Stimulated activated CD4-positive, alpha-beta T cell treated with anti-CD3 and anti-CD28 coated beads, Interleukin-15, amount 100 ng/mL, for 48 hours (primary cell): ENCODE measurements around the gene SATB2.
A peak's percentile ranks its signal among the peaks of the same experiment; 100 is the strongest.

Experiments
- DNase-seq, 2 donors: peaks; one replicate each; pipeline ENCODE4 v3.0.0-alpha.2; 2020; ENCODE audit warnings: low read depth in 2 of 2

SATB2 gene

DNA sequence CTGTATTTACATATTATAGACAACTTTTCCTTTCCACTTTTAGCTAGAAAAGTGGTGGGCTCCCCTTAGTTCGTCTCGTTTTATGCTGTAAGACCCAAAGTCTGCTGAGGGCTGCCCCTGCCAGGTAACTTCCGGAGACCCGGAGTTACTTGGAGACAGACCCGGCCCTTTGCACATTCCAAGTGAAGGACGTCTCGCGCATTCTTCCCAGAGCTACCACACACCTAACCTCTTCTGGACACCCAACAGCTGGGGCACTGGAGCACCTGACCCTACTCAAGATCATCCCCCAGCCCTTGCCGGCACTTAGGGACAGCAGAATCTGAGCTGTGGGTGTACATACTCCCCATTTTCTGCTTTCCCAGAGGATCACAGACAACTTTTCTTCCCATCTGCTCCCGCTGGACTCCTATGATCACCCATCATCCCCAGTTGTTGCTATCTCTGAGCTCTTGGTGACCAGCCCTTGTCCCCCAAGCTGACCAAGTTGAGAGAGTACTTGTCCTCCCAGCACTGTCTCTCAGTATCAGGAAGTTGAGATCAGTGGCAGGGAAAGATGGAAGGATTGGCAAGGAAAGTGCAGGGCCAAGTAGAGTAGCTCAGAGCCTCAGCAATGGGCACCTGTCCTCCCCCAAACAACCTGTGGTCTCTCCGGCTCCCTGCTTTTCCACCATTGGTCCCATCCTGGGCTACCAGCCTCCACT is 8.4 kb upstream of the SATB2 start:
- no peak for DNase-seq

DNA sequence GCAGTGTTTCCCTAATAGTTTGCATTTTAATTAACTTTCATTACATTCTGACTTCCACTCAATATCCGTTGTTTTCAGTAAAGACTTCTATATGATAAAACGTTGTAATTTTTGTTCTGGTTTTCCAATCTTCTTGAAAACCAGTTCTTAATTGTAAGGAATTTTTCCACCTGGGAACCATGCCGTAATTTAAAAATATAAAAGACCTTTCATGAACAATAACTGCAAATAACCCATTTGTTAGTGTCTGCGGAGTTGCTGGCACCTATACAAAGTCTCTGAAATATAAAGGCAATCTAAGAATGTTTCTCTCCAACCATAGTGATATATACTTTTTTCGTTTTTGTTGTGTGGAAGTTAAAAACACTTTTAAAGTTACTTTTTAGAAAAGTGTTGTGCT is 7.7 kb upstream of the SATB2 start:
- DNase-seq = no peak

DNA sequence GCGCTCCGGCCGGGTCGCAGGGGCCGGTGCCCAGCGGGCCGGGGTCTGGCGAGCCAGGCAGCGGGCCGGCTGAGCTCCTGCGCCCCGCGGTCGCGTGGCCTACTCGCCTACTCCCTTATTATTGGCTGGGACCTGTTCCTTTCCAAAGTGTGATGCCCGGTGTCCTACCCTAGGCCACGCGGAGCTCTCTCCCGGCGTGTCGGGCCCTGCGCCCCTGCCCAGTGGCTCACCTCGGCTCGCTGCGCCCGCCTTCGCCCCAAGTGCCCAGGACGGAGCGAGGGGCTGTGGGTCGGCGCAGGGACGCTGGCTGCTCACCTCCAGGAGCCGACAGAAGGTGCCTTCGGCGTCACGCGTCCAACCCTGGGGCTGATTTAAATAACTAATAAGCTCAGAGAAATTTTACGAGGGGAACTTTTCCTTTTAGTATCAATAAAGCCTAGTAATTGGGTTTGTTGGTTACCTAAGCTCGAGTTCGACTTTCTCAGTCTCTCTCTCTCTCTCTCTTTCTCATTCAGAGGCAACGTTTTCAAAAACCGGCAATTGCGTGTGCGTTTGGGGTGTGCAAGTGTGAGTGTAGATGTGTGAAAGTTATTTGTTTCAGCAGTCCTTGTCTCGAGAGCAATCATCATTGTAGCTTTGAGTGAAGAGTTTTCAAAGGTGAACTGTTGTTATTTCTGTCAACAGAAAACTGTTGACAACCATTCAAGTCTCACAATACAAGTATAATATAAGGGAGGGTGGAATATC is 7.0 kb upstream of the SATB2 start:
- no peak for DNase-seq

DNA sequence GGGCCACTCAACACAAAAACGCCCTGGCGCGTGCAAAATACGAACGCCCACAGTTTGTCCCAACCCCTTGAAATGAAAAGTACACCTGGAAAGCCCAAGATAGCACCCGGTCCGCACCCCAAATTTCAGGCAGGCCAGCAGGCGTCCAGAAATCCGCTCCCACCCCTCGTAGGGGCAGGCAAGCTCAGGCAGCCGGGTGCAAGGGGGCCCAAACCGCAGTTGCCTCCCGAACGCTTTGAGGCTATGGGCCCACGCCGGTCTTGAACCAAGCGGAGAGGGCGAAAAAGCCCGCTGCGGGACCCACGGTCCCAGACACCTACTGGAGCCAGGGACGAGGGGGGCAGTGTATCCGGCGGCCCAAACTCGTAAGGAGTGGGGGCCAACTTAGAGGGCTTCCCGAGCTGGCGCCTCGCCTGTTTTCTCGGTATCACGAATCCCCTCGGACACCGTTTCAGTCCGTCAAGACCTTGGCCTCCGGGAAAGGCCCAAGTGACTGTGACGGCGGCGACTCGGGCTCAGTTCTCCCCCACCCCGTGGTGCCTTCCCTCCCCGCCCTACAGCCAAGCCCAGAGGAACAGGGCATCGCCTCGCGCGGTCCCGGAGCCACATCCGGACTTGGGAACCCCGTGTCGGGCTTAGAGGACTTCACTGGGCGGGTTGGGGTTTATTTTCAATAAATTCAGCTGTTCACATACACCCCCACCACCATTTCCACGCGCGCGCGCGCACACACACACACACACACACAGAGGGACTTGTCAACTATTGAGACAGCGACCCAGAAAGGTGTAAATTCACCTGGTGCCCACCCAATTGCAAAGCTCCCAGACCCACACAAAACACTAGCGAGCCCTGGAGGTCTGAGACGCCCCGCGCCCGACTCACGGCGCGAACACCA is 6.2 kb upstream of the SATB2 start:
- DNase-seq = no peak

DNA sequence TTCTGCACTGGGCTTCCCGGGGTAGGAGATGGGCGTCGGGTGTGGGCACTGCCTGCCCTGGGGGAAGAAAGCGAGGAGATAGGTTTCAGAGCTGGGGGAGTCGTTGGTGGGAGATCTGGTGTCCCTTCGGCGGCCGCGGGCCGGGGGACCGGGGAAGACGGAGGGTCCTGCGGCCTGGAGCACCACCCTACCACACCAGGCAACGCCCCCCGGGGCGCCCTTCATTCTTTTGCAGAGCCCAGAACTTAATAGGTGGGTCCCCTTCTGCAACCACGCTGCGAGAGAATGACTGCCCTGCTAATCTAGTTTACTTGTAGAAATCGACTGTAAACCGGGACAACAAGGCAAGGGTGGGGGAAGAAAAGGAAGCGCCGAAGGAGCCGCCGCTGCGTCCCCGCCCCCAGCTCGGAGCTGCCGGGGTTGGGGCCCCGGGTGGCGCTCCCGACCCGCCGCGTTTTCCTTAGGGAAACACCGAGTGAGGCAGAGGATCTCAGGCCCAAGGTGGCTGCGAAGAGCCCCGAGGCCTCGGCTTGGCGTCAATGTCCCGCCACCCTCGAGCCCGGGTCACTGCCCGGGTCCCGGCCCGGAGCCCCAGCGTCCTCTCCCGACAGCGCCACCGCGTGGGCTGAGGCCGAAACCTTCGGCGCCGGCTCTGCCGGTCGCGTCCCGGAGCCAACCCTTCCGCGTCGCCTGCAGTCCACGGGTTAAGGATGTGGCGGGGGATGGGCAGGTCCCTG is 5.4 kb upstream of the SATB2 start:
- peak in 1 of 2 donors; percentile 48 for DNase-seq

DNA sequence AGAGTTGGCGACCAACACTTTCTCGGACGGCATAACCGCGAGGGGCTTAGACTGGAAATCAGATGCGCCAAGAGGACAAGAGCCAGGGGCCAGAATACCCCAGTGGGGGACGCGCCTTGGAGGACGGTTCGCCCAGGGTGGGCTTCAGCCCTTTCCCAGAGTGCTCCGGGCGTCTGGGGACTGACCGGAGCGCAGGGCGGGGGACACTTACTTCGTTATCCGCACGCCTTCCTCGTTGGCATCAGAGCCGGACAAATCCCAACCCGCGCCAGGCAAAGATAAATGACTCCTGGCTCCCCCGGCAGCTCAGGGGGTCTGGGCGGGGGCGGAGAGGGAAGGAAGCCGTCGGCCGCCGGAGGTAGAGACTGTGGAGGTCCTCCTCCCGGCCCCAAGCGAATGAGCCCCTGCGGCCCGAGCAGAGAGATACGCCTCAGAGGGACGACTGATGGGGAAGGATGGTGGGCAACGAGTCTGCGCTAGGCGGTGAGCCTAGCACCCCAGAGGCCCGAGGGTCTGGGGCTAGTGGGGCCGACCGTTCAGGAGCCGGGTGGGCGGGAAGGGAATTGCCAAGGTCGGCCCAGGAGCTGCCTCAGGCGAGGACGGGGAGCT is 4.7 kb upstream of the SATB2 start:
- no peak for DNase-seq

DNA sequence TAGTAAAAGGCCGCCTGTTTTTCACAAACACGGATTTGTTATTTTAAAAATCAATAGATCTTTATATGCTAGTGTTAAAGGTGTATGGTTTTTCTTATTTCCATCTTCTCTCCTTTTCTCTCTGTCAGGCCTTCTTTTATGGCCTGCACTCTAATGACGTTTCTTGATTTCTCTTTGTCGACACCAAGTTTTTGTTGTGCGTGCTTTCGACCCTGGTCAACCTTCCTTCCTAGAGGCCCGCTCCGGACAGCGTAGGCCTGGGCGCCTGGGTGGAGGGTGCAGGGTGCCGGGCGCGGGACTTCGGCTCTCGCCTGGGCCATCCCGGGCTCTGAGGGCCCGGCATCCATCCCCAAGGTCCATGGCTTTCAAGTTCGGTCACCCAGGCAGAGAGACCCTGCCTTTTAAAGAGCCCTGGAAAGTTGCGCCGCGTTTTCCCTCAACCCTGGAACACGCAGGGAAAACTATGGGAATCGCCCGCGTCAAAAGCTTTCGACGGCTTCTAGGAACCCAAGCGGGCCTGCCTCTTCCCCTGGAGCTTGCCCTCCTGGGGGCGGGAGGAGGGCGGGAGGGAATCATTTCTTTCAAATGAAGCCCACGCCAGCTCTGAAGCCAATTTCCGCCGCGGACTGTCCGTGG is 4.1 kb upstream of the SATB2 start:
- DNase-seq = no peak

DNA sequence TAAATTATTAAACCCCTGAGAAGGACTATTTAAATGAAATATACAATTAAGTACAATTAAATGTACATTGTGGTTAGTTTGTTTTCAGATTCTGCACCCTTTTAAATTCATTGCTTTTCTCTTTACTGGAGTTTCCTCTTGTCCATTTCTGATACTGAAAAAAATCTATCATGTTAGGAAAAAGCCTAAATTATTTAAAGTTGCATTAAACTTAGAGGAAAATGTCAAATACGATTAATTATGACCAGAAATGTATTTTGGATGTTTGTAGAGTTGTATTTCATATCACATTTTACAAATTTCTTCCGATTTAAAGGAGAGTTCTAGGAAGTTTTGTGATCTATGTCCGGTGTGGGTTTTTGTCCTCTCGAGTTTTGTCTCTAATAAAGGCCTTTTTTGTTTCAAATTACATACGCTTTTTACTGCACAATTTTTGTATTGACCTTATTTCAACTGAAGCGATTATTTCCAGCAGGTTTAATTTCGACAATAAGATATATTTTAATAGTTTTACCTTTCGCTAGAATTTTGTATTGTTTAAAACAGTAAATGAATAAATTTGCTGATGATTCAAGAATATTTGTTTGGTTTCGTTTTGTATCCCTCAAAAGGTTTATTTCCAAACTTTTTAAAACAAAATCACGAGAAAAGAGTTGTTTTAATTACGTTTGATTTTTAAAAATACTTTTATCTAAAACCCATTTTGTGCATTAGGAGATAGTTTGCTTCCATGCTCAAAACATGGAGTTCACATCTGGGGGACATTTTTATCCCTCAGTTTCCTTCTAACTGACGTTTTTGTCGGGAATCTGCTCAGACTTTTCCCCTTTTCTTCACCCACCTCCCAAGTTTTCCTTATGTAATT is 3.3 kb upstream of the SATB2 start:
- DNase-seq = no peak

DNA sequence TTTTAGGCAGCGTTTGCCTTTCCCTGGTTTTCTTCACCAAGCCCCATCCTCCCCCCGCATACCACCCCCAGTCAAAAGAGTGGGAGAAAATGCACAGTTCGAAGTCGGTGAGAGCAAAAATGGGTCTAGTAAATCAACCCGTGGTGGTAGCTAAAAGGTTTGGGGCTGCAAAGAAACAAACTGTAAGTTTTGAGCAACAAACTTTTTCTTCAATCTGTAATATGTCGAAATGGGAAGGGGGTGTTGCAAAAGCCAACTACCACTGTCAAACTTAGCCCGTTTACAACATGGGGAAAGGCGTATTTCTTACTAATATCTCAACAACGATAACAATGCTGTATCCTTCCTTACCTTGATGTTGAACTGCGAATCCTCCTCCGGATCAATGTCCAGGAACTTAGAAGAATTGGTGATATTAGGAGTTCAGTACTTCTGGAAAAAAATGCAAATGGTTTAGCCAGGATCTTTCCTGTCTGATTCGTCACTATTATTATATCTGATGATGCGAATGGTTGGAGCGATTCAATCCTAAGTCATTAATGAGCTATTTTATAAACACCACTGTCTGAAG is 2.4 kb upstream of the SATB2 start:
- no peak for DNase-seq

DNA sequence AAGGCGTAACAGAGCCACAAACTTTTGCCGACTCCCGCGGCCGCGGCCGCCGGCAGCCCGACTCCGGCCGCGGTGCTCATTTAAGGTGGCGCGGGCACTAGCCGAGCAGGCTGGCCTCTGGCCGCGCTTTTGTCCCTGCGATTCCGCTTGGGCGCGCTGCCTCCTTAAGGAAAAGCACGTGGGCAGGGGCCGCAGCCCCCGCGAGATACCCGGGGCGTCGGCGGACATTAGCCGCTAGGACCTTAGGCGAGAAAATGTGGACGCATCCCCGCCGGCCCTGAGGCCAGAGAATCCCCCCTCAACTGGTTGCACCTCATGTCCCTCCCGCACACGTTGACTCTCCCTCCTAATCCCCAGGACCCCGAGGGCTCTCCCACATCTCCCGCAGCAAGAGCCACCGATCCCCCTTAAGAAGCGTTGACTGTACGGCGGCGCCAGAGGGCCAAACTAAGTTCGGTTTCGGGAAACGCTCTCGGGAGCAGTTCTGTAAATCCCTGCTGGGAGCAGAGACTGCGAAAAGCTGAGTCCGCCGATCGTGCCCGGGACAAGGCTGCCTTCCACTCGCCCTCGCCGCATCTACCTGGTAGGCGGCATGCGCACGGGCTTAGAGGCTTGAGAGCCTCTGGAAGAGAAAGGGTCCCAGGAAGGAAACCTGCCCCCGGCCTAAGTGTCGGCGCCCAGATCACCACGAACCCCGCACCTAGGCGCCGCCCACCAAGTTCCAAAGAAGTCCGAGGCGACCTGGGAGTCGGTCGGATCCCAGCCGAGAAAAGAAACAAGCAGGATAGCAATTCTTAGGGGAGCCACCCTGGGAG is 1.8 kb upstream of the SATB2 start:
- DNase-seq = peak in 1 of 2 donors; percentile 54

DNA sequence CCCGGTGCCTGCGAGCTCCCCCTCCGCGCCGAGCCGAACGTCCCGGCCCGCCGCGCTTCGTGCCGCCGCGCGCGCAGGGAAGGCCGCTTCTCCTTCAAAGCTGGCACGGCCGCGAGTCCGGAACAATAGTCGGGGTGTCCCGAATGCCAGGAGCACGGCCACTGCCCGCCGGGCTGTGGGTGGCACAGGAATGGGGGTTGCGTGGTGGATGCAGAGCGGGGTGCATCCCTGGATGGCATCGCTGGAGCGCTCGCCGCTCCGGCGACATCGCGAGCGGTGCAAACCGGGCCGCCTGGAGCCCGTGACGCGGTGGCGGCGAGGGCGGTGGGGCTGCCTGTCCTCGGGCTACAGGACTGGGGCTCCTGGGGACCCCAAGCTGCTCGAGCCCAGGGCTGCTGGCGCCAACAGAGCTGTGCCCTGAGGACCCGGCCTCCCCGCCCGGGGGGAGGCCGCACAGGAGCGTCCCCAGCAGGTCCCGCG is 1.1 kb upstream of the SATB2 start:
- DNase-seq = no peak

DNA sequence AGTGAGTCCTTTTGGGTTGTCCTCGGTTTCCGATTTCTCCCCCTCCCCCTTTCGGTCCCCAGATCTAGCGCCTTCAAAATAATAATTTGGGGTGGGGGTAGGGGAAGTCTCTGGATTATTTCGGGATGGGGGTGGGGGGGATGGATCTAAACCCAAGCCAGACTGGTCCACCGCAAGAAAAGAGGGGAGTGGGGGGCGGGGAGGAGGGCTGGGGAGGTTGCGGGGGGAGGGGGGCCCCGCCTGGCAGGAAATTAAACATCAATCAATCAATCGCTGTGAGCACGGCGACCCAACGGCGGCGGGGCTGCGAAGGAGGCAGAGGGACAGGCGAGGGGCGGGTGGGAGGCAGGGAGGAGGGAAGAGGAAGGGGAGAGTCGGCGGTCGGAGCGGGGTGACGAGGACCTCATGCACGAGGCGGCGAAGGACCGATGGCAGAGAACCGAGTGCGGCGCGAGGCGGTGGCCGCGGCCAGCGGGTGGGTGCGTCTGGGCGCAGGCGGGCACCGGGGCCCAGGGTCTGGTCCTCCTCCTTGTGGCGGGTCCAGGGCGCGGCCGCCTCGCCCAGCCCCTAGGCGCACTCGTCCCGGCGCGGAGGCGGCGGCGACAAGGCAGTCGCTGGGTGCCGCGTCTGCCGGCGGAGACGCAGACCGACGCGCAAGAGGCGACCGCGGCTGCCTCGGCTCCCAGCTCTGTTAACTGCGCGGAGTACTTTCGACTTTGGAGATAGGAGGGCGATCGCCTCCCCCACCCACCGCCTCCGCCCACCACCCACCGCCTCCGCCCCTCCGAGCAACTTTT is 468 bp upstream of the SATB2 start:
- DNase-seq = no peak

DNA sequence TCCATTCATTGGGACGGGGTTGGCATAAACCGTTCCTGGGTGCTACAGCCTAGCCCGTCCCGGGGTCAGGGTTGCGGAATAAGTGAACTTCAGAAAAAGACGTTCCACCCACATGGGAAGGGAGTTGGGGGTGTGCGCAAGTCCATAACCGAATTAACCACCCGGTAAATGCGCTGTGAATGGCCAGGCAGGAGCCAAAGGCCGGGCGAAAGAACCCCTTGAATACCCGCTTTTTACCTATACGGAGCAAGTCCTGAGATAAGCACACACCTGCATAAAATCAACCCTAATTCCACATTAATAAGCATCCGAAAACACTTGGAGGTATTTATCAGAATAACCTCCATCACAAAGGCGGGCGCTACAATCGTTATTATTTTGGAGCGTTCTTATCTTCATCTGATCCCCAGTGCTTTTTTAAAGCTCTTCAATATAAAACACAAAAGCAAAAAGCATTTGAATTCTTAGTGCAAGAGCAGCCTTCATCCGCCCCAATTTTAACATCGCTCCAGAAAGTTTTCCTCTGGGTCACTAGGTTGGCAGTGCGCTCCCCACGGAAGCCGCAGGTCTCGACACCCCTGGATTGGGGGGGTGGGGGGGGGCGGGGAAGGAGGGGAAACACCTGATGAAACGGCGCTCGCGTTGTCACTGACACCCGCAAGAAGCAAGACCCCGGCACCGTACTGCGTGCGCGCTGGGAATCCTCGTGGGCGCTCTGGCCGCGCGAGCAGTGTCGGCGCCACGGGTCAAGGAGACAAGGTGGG is 1.2 kb downstream of the SATB2 start:
- no peak for DNase-seq

DNA sequence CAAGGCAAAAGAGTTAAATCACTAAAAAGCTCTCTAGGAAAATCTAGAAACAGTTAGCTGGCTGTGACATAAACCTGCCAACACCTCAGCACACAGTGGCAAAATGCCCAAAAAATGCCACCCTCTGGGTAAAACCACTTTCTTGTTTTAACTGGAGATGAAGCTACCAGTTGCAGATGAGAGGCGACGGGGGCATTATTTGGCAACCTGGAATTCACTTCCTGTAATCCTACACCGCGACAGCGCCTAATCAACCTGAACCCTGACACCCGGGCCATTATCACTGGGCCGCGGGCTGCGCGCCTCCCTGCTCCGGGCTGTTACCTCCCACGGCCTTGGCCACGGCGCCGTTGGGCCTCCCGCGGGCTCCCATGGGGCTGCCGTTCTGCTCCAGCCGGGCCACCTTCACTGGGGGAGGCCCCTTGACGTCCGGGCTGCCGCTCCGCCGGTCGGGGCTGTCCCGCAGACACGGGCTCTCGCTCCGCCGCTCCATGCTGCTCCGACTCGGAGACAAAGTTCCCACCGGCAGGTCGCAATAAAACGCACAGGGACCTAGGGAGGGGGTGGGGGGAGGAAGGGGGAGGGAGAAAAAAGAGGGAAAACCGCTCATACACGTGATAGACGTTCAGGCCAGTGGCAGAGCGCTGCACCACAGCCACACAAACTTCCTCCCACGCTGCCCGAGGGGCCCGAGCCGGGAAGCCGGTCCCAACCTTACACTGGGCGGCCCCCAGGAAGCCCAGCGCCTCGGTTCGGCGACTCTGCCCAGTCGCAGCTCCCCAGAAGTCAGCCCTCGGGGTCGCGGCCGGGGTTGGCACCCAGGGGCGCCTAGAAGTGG is 2.0 kb downstream of the SATB2 start:
- DNase-seq = no peak

DNA sequence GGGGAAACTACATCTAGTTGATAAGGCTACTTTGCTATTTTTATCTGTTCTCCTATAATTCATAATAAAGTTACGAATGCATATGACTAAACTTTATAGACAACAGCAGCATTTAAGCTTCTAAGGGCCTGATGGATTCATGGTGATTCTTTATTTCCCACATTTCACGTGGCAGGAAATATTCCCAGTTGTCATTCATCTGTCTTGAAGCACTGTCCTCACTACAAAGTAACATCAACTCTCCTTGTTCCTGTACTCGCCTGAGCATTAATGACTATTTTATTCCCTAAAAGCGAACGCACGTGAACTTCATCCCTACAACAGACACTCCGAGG is 2.6 kb downstream of the SATB2 start:
- DNase-seq = no peak

DNA sequence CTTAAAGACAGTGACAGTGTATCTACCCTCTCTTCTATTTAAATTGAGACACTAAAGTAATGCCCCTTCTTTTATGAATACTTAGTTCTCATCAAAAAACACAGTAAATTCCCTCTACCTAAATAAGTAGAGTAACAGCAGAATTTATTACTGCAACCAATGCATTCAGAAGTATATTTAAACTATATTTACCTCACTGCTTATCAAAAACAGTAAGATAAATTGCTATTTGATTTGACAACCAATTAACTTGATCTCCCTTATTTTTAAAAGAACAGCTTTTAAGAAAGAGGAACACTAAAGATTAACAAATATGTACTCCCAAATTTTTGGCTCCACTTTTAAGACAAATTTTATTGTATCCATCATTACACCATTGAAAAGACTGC is 4.8 kb downstream of the SATB2 start:
- DNase-seq = no peak
